CD4-positive, alpha-beta memory T cell (primary cell): Measurements from ENCODE around the gene NCLN. TPM values are rescaled to one million over a fixed set of nuclear protein-coding genes. Genes with fewer than 3 reads are reported as not detected.

Experiments
- CTCF ChIA-PET: fragments of 350-600 bp; sonication (Branson Sonifier 250); formaldehyde crosslinking; loops from one replicate; lab custom pipeline; 2021; ENCODE audit warnings: inconsistent platforms; ENCODE audit not compliant: partially characterized antibody; lab: Charles Lee
- POLR2A ChIA-PET: fragments of 350-600 bp; sonication (Branson Sonifier 250); formaldehyde crosslinking; loops from one replicate; lab custom pipeline; 2021; ENCODE audit not compliant: partially characterized antibody; lab: Charles Lee
- DNase-seq, 5 donors: peaks; one replicate each; pipeline versions ENCODE4 v3.0.0 to v3.0.0-alpha.2; 2020 to 2022; ENCODE audit warnings: mixed read lengths in 1 of 5
- H3K27ac ChIP-seq: one replicate; pipeline ENCODE4 v1.7.0; 2013; ENCODE audit warnings: low read depth, low read length
- H3K27me3 ChIP-seq: 2 replicates; pipeline ENCODE4 v1.7.0; 2013; ENCODE audit warnings: mild to moderate bottlenecking, low read length, moderate library complexity; ENCODE audit not compliant: insufficient read depth
- H3K36me3 ChIP-seq: 2 replicates; pipeline ENCODE4 v1.7.0; 2013; ENCODE audit warnings: mild to moderate bottlenecking, low read length, moderate library complexity; ENCODE audit not compliant: insufficient read depth
- H3K4me1 ChIP-seq: 2 replicates; pipeline ENCODE4 v1.7.0; 2013; ENCODE audit warnings: mild to moderate bottlenecking, low read length, moderate library complexity; ENCODE audit not compliant: insufficient read depth
- H3K4me3 ChIP-seq, 2 donors: one replicate each; pipeline ENCODE4 v1.7.0; 2013; ENCODE audit warnings: low read length in 2 of 2, mild to moderate bottlenecking in 1 of 2
- H3K9me3 ChIP-seq, 2 donors: one replicate each; pipeline ENCODE4 v1.7.0; 2013; ENCODE audit warnings: low read length in 2 of 2, control low read depth in 1 of 2; ENCODE audit not compliant: control insufficient read depth in 1 of 2
- H3K27ac Mint-ChIP-seq, 7 donors: one replicate each; pipeline ENCODE4 v1.8.0; 2020 to 2021; ENCODE audit warnings: mixed read lengths in 7 of 7, mild to moderate bottlenecking in 6 of 7, inconsistent platforms in 3 of 7, moderate library complexity in 3 of 7
- H3K27me3 Mint-ChIP-seq, 2 donors: one replicate each; pipeline ENCODE4 v1.8.0; 2020 to 2021; ENCODE audit warnings: mixed read lengths in 2 of 2
- H3K36me3 Mint-ChIP-seq, 2 donors: one replicate each; pipeline ENCODE4 v1.8.0; 2020 to 2021; ENCODE audit warnings: mixed read lengths in 2 of 2, inconsistent platforms in 1 of 2, mild to moderate bottlenecking in 1 of 2
- H3K4me1 Mint-ChIP-seq, 4 donors: one replicate each; pipeline ENCODE4 v1.8.0; 2020 to 2021; ENCODE audit warnings: mixed read lengths in 4 of 4, mild to moderate bottlenecking in 1 of 4
- H3K4me3 Mint-ChIP-seq, 8 donors: one replicate each; pipeline ENCODE4 v1.8.0; 2020 to 2021; ENCODE audit warnings: mixed read lengths in 8 of 8, mild to moderate bottlenecking in 7 of 8, moderate library complexity in 6 of 8, inconsistent platforms in 3 of 8
- H3K9me3 Mint-ChIP-seq, 8 donors: one replicate each; pipeline ENCODE4 v1.8.0; 2020 to 2021; ENCODE audit warnings: mixed read lengths in 8 of 8, mild to moderate bottlenecking in 5 of 8, inconsistent platforms in 3 of 8, moderate library complexity in 1 of 8
- intact Hi-C: fragments of 100-400 bp; cut with micrococcal nuclease; formaldehyde crosslinking; loops from one replicate; pipeline ENCODE4 v1.15.1; 2023
- polyA plus RNA-seq, 2 donors: library from polyadenylated mRNA; unstranded; fragments of 300-500 nt; fragmentation: Illumina TruSeq; gene quantifications; one replicate each; pipeline ENCODE4 v1.2.3, GENCODE V29; 2021
- total RNA-seq, 2 experiments: library from RNA; stranded (reverse); gene quantifications; one replicate each; pipeline ENCODE4 v1.2.3, GENCODE V29; 2021

NCLN gene
- total and polyA plus RNA-seq, 4 experiments from 2014 or later: 25.1 to 59.3 (median 49.3) TPM

DNA sequence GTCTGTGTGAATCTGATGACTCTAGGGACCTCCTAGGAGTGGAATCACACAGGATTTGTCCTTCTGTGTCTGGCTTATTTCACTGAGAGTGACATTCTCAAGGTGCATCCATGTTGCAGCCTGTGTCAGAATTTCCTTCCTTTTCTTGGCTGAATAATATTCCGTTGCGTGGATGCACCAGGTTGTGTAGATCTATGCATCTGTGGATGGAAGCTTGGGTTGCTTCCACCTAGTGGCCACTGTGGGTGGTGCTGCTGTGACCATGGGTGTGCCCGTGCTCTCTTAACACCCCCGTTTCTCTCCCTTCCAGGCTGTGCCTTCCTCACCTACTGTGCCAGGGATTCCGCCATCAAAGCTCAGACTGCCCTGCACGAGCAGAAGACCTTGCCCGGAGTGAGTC is 64.9 kb downstream of the NCLN start:
- Histone ChIP-seq H3K27ac (no peak overlapping the region), H3K4me3 (no peak overlapping the region), H3K36me3 (no peaks in the 10 kb centered on the region), H3K27me3 (no peaks in the 10 kb centered on the region), H3K9me3 (no peaks in the 10 kb centered on the region), H3K4me1 (no peaks in the 10 kb centered on the region)
- no peak overlapping the region for H3K27ac Mint-ChIP-seq
- H3K4me1 Mint-ChIP-seq: peaks cover 0 to 2% (median 0%) of the 10 kb centered on the region in 4 donors
- peaks cover 0 to 21% (median 15%) of the 10 kb centered on the region in 8 donors for H3K9me3 Mint-ChIP-seq
- DNase-seq: peak in 2 of 5 donors; percentile 31 to 52
- H3K27me3 Mint-ChIP-seq: peaks cover 16 to 27% of the 10 kb centered on the region in 2 donors
- POLR2A ChIA-PET: no interaction called here
- CTCF ChIA-PET: no interaction called here
- H3K4me3 Mint-ChIP-seq: no peak overlapping the region
- intact Hi-C loops: no loop called here
- no peaks in the 10 kb centered on the region for H3K36me3 Mint-ChIP-seq

DNA sequence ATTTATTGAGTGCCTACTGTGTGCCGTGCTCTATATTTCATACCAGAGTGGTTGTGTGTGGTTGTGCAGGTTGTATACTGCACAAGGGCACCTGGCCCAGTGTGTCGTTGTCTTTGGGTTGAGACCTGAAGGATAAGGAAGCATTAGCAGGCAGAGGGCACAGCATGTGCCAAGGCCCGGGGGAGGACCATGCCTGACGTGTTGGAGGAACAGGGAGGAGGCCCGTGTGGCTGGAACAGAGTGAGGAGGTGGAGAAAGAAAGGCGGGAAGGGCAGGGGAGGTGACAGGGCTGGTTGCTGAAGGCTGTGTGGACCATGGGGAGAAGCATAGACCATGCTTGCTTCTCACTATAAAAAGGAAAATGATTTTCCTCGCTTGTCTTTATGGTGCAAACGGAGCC is 65.5 kb downstream of the NCLN start:
- ChIA-PET POLR2A (no interaction called here), CTCF (interaction anchor here (0.7 kb wide), 1 partner anchor 1727 kb away, joined by 3 read pairs; no protein-coding TSS in a partner anchor)
- Mint-ChIP-seq H3K36me3 (no peaks in the 10 kb centered on the region), H3K27ac (no peak overlapping the region), H3K4me1 (peaks cover 0 to 2% (median 0%) of the 10 kb centered on the region in 4 donors), H3K4me3 (peak overlapping the region in 1 of 8 donors; percentile 68), H3K9me3 (peaks cover 0 to 21% (median 15%) of the 10 kb centered on the region in 8 donors), H3K27me3 (peaks cover 16 to 27% of the 10 kb centered on the region in 2 donors)
- no peaks in the 10 kb centered on the region for H3K9me3 ChIP-seq
- no peaks in the 10 kb centered on the region for H3K4me1 ChIP-seq
- no peak for DNase-seq
- no peaks in the 10 kb centered on the region for H3K27me3 ChIP-seq
- intact Hi-C loops: no loop called here
- no peaks in the 10 kb centered on the region for H3K36me3 ChIP-seq
- no peak overlapping the region for H3K4me3 ChIP-seq
- no peak overlapping the region for H3K27ac ChIP-seq

DNA sequence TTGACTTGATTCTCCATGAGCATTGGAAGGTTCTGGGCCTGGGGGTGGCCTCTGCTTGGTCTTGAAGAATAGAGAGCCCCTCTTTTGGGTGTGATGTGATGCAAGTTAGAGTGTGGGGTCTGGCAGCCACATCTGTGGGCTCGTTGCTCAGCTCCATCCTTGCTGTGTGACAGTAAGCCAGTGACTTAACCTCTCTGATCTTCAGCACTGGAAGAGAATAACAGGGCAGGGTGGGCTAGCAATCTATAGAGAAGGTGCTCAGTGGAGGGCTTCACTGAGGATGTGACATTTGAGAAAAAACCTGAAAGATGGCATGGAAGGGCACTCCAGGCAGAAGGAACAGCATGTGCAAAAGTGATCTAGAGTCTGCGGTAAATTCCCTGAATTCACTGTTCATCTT is 66.9 kb downstream of the NCLN start:
- peaks cover 0 to 21% (median 15%) of the 10 kb centered on the region in 8 donors for H3K9me3 Mint-ChIP-seq
- Histone ChIP-seq H3K9me3 (no peaks in the 10 kb centered on the region), H3K4me3 (no peak overlapping the region), H3K27ac (no peak overlapping the region), H3K4me1 (no peaks in the 10 kb centered on the region), H3K27me3 (no peaks in the 10 kb centered on the region), H3K36me3 (no peaks in the 10 kb centered on the region)
- H3K4me1 Mint-ChIP-seq: peaks cover 0 to 2% (median 0%) of the 10 kb centered on the region in 4 donors
- CTCF ChIA-PET: interaction anchor here (1.1 to 1.5 kb wide), 2 partner anchors 12 to 23 kb away, joined by 3 to 4 read pairs; no protein-coding TSS in a partner anchor
- no peak overlapping the region for H3K4me3 Mint-ChIP-seq
- peaks cover 16 to 27% of the 10 kb centered on the region in 2 donors for H3K27me3 Mint-ChIP-seq
- intact Hi-C loops: no loop called here
- no peak for DNase-seq
- H3K36me3 Mint-ChIP-seq: no peaks in the 10 kb centered on the region
- H3K27ac Mint-ChIP-seq: no peak overlapping the region
- POLR2A ChIA-PET: no interaction called here

DNA sequence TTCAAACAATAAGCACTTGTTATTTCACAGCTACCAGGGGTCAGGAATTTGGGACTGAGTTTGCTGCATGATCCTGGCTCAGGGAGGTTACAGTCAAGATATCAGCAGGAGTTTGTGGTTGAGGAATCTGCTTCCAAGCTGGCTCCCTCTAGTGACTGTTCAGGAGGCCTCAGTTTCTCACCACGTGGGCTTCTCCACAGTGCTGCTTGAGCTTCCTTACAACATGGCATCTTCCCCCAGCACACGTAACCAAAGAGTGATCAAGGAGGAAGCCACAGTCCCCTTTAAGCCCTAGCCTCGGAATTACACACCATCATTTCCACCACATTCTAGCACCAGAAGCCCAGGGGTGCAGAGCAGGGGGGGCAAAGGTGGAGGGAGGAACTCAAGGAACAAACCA is 67.5 kb downstream of the NCLN start:
- H3K27me3 Mint-ChIP-seq: peaks cover 16 to 27% of the 10 kb centered on the region in 2 donors
- no peak overlapping the region for H3K4me3 ChIP-seq
- H3K27me3 ChIP-seq: no peaks in the 10 kb centered on the region
- no peak for DNase-seq
- peaks cover 0 to 2% (median 0%) of the 10 kb centered on the region in 4 donors for H3K4me1 Mint-ChIP-seq
- H3K4me1 ChIP-seq: no peaks in the 10 kb centered on the region
- no peak overlapping the region for H3K27ac Mint-ChIP-seq
- intact Hi-C loops: no loop called here
- no peaks in the 10 kb centered on the region for H3K36me3 Mint-ChIP-seq
- no peaks in the 10 kb centered on the region for H3K36me3 ChIP-seq
- H3K4me3 Mint-ChIP-seq: no peak overlapping the region
- peaks cover 0 to 21% (median 15%) of the 10 kb centered on the region in 8 donors for H3K9me3 Mint-ChIP-seq
- H3K27ac ChIP-seq: no peak overlapping the region
- POLR2A ChIA-PET: no interaction called here
- no peaks in the 10 kb centered on the region for H3K9me3 ChIP-seq
- CTCF ChIA-PET: interaction anchor here (1.1 kb wide), 1 partner anchor 13 kb away, joined by 3 read pairs; no protein-coding TSS in a partner anchor

DNA sequence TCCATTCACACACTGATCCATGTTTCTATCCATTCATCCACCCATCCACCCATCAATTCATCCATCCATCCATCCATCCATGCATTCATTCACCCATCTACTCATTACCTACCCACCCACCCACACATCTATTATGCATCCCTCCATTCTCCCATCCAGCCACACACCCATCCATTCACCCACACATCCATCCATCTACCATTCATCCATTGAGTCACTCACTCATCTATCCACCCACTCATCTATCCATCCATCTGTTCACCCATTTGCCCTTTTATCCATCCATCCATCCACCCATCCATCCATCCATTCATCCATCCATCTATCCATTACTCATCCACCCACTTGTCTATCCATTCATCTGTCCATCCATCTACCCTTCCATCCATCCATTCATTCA is 68.8 kb downstream of the NCLN start:
- Mint-ChIP-seq H3K4me1 (peaks cover 0 to 2% (median 0%) of the 10 kb centered on the region in 4 donors), H3K36me3 (no peaks in the 10 kb centered on the region), H3K9me3 (peaks cover 0 to 21% (median 15%) of the 10 kb centered on the region in 8 donors), H3K27me3 (peaks cover 16 to 25% of the 10 kb centered on the region in 2 donors), H3K4me3 (no peak overlapping the region), H3K27ac (no peak overlapping the region)
- CTCF ChIA-PET: no interaction called here
- H3K4me1 ChIP-seq: no peaks in the 10 kb centered on the region
- POLR2A ChIA-PET: no interaction called here
- DNase-seq: no peak
- H3K27me3 ChIP-seq: no peaks in the 10 kb centered on the region
- H3K4me3 ChIP-seq: no peak overlapping the region
- intact Hi-C loops: no loop called here
- H3K36me3 ChIP-seq: no peaks in the 10 kb centered on the region
- H3K27ac ChIP-seq: no peak overlapping the region
- H3K9me3 ChIP-seq: no peaks in the 10 kb centered on the region

DNA sequence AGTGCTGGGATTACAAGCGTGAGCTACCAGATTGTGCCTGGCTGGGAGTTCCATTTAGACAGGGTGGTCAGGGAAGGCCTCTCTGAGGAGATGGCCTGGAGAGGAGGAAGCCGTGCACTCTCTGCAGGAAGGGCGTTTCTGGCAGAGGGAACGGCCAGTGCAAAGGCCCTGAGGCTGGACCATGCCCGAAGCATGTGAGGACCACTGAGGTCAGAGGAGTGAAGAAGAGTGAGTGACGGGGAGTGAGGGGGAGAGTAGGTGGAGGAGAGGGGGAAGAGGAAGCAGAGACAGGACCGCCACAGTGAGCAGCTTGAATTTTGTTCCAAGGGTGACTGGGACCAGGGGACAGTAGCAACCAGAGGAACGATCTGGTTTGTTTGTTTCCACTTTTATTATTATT is 71.3 kb downstream of the NCLN start:
- Histone ChIP-seq H3K4me1 (no peaks in the 10 kb centered on the region), H3K27me3 (no peaks in the 10 kb centered on the region), H3K4me3 (no peak overlapping the region), H3K27ac (no peak overlapping the region), H3K9me3 (no peaks in the 10 kb centered on the region), H3K36me3 (no peaks in the 10 kb centered on the region)
- Mint-ChIP-seq H3K4me3 (no peak overlapping the region), H3K27me3 (peaks cover 13 to 15% of the 10 kb centered on the region in 2 donors), H3K9me3 (peaks cover 0 to 17% (median 14%) of the 10 kb centered on the region in 8 donors), H3K4me1 (no peaks in the 10 kb centered on the region), H3K27ac (no peak overlapping the region), H3K36me3 (no peaks in the 10 kb centered on the region)
- ChIA-PET CTCF (no interaction called here), POLR2A (no interaction called here)
- no peak for DNase-seq
- intact Hi-C loops: no loop called here
